ENCODE data around the gene HNRNPU.
A peak's percentile ranks its signal among the peaks of the same experiment; 100 is the strongest.

Gene HNRNPU

GRCh38 chr1:244862699-244863490 lies 1.4 kb downstream of the HNRNPU start:
- peak; percentile 93 for DNase-seq (ENCODE audit: low read depth)

GRCh38 chr1:244862354-244862698 lies 2.0 kb downstream of the HNRNPU start:
- DNase-seq (ENCODE audit: low read depth), result peak; percentile 12

DNA sequence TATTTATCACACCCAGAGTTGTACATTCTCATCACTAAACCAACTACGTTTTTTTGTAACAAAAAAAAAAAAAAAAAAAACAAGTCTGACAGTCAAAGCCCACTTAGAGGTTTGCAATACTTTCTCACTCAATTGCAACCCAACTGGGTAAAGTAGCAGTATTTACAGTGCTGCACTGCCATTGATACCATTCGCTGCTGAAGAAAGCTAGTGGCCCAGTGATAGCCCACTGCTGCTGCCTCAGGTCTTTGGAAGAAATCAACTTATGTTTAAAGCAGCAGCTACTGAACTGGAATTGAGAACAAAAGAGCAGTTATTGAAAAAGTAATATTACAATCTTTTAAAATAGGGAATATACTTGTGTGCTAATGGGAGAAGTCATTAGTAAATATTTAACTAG lies 2.7 kb downstream of the HNRNPU start:
- DNase-seq (ENCODE audit: low read depth), result peak; percentile 24

DNA sequence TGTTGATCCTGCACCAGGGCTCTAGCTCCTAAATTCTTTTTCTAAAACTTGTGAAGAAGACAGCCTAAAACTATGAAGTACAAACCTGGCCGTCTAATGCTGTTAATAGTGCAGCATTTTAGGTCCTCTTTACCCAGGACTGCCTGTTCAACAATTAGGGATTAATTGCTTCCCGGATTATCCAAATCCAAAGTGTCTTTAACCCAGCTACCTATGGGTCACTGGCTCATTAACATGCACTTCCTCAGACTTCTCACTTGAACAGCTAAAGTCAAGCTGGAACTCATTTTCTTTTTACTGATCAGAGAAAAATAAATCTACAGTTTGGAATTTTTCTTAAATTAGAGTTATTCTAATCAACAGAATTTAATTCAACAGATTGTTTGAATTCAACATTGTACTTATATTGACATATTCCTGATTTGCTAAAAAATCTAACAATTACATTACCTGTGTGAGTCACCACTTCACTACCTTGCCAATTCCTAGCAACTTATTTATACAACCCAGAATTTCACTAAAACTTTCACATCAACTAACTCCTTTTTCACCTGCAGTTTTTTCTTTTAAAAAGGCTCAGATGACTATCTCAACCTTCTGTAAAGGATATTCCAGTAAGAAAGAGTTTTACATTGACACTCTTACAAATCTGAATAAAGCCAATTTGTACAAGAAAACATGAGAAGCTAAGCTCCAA lies 3.3 kb downstream of the HNRNPU start:
- no peak for DNase-seq (ENCODE audit: low read depth)

- DNase-seq (ENCODE audit: low read depth), result no peak
Observed at GRCh38 chr1:244860078-244860477, 4.3 kb downstream of the HNRNPU start.

- no peak for DNase-seq (ENCODE audit: low read depth)
Observed at GRCh38 chr1:244858357-244858756, 6.0 kb downstream of the HNRNPU start.

DNA sequence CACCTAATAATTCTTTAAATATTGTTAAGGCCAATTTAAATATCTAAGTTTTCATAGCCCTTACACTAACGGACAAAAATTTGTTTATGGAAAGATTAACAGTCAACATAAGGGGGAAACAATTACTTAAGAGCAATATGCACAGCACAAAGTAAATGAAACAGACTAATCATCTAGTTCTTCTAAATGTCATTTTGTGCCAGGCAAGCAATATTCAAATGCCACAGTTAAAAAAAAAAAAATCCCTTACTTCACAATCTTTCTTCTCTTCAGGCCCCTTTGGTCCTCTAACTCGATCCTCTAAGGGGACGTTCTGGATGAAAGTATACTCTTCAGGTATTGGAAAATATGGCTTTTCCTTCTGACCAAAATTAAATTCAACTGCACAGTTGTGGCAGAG lies 6.6 kb downstream of the HNRNPU start:
- DNase-seq (ENCODE audit: low read depth), result no peak

GRCh38 chr1:244854865-244855578 lies 9.3 kb downstream of the HNRNPU start:
- no peak for DNase-seq (ENCODE audit: low read depth)

DNA sequence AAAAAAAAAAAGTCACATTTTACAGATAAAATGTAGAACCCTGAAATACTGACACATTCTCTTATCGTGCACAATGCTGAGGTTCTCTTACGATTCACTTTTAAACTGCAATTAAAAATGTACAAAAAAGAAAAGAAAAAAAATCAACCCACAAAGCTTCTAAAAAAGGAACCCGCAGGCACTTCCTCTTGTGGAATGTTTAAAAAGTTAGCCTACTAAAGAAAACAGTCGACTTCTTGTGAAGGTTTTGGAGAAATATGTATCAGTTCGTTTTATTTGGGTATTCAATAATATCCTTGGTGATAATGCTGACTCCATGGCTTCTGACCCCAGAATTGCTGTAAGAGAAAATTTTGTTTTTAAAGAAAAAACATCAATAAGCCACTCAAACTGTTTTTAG lies 10.2 kb downstream of the HNRNPU start:
- no peak for DNase-seq (ENCODE audit: low read depth)

DNA sequence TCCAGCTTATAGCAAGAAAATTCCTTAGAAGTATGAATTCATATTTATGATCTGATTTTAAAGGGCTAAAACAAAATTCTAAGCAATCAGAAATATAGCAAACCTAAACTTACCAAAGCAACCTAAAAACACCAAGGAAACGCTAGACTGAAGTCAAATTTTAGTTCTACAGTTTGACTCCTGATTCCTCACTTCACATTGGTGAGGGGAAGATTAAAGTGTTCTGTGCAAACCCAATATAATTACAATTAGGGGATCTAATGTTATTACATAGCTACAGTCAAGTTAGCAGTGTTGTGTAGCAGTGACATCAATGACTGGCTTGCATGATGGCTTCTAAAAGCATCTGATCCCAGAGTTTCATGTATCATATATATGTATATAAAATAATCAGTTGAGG lies 11.6 kb downstream of the HNRNPU start:
- no peak for DNase-seq (ENCODE audit: low read depth)

- no peak for DNase-seq (ENCODE audit: low read depth)
Observed at GRCh38 chr1:244851546-244852231, 12.7 kb downstream of the HNRNPU start.

GRCh38 chr1:244850896-244851295 lies 13.4 kb downstream of the HNRNPU start:
- no peak for DNase-seq (ENCODE audit: low read depth)

DNA sequence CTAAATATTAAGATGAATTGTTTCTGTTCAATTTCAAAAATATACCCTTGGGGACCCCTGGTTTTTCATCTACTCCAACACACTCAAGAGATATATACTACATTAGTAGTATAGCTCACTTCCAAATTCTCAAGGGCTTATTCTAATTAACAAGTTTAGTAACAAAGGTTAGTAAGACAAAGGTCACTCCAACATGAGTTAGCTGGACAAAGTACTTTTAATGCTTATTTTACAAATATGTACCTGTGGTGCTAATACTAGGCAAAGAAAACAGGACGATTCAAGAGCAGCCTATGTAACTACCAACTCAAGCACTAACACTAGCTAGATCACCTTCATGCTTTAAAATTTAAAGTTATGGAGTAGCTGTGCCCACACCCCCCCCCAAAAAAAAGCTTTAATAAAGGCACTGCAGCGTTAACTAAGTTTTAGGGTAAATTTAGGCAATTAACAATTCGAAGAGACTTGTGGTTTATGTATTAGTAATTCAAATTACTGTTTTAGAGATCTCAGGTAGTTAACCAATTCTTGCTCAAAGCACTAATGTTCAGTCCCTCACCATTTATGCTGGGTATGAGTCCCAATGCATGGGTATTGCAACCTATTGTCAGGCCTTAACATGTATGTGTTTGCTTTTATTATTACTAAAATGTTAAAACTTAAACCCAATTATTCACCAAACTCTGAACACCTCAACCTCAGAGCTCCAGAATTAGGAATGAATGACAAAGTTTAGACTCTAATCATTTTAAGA lies 14.1 kb downstream of the HNRNPU start:
- DNase-seq (ENCODE audit: low read depth), result no peak

GRCh38 chr1:244849189-244849866 lies 15.0 kb downstream of the HNRNPU start:
- no peak for DNase-seq (ENCODE audit: low read depth)

DNA sequence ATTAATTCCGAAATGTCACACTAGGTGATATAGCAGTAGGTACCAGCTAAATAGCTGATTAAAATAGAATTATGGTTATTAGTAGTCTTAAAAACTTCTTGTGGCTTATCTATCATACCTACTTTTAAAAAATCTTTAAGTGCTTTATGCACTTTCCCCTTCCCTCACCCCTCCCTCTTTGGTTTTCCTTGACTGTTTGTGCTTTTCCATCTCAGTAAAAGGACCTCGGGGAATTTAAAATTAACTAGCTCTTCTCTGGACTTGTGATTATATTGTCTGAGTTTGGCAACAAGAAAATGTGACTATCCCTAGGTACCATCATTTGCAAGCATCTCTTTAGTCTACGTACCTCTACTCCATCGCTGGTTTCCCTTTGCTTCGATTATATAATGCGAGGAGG lies 17.7 kb downstream of the HNRNPU start:
- DNase-seq (ENCODE audit: low read depth), result no peak

GRCh38 chr1:244844155-244845121 lies 19.9 kb downstream of the HNRNPU start:
- DNase-seq (ENCODE audit: low read depth), result no peak

DNA sequence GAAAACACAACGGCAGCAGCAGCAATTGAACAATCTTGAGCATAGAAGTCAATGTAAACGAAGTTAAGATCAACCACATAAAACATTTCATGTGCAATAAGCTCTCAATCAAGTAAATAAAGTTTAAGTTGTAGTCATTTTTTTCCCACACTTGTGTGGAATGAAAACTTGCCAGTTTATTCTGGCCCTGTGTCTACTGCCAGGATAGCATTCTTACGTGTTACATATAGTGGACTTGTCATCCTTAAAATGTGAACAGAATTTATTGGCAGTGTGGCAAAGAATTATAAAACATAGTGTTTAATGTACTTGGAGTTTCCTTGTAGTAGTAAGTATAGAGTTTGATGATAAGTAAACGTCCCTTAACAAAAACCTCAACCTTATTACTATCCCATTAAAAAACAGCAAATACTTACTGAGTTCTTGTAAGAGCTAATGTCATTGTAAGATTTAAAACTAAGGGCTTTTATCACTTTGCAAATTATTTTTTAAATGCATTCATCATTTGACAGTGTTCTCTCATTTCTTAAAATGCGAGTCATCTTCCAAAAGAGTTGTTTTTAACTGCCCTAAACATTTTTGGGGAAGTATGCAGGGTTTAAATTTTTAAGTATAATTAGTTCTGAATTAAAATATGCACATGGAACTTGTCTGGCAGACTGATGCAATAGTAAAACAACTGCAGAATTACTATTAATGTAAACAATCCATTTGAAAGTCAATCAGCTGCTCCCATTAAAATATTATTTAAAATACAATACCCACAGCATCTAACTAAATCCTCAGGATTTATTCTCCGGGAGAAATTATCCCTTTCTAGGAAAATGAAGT lies 21.0 kb downstream of the HNRNPU start:
- peak; percentile 66 for DNase-seq (ENCODE audit: low read depth)

GRCh38 chr1:244841273-244841927 lies 22.9 kb downstream of the HNRNPU start:
- DNase-seq (ENCODE audit: low read depth), result no peak

All from EH (cell line).